Measurements from ENCODE around the gene AGPAT4. TPM values are rescaled to one million over a fixed set of nuclear protein-coding genes. Genes with fewer than 3 reads are reported as not detected.

AGPAT4 gene
- total RNA-seq, 2 experiments from 2014 or later = 2.0 to 2.4 TPM

DNA sequence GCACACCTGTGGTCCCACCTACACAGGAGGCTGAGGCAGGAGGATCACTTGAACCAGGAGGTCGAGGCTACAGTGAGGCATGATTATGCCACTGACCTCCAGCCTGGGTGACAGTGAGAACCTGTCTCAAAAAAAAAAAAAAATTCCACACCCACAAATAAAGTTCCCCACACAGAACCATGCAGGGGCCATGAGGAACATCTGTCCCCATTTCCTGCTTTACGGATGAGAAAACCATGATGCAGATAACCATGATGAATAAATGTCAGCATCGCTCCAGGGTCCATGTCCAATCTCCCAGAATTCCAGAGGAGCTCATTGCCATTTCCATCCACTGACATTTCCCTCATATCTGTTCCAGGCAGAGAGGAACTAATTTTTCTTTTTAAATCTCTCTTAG lies 16.9 kb upstream of the AGPAT4 start:
- POLR2A ChIA-PET = no interaction called here
- CTCF ChIA-PET = no interaction called here

GRCh38 chr6:161284653-161285052 lies 10.8 kb upstream of the AGPAT4 start:
- ChIA-PET POLR2A (no interaction called here), CTCF (no interaction called here)

DNA sequence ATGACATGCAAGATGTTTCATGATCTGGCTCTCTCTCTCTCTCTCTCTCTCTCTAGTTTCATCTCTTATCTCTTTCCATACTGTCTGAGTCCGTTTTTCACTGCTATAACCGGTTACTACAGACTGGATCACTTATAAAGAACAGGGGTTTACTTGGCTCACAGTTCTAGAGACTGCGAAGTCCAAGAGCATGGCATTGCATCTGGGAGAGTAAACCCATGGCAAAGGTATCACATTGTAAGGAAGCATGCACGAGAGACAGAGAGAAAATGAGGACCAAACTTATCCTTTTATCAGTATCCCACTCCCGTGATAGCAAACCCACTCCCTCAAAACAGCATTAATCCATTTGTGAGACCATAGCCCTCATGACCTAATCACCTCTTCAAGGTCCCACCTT lies 7.2 kb upstream of the AGPAT4 start:
- ChIA-PET POLR2A (no interaction called here), CTCF (no interaction called here)

- ChIA-PET CTCF (no interaction called here), POLR2A (no interaction called here)
These were observed 6.0 kb upstream of the AGPAT4 start for GRCh38 chr6:161279677-161280415.

DNA sequence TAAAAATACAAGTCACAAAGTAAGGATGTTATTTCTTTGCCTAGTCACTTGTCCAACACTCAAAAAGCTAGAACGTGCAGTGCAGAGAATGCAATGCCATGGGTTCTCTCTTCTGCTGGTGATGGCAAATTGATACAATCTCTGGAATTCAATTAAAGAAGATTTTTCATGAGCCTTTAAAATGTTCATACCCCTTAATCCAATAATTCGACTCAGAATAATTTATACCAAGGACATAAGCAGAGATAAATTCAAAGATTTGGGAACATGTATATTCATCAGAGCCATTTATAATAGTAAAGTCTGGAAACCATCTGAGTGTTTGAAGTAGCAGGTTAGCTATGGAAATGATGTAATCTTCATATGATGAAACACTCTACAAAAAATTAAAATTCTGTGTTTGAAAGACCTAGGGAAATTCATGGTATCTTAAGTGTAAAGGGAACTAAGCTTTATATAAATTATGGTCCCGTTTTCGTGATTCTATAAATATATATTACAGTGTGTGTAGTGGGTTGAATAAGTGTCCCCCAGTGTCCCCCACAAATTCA lies 2.8 kb upstream of the AGPAT4 start:
- POLR2A ChIA-PET = no interaction called here

DNA sequence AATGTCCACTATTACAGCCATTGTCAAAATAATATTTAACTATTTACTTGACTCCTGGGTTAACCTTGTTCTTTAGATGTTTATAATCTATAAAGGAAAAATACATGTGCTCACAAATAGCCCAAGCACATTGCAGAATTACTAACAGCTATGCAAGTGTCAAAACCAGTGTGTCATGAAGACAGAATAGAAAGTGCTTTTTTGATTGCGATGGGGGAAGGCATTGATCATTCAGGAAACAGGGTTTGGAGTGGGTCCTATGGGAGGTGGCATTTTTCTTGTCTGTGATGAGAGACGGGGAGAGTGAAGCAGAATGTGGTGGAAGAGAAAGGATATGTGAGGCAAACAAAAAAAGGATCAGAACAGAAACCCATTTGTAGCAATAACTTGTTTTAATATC lies 1.0 kb upstream of the AGPAT4 start:
- ChIA-PET CTCF (no interaction called here), POLR2A (no interaction called here)

More for the DNA sequence above, 2.8 kb upstream of the AGPAT4 start:
- CTCF ChIA-PET = no interaction called here

GRCh38 chr6:161274488-161274858 lies 612 bp upstream of the AGPAT4 start:
- ChIA-PET CTCF (no interaction called here), POLR2A (interaction anchor here (0.6 to 0.7 kb wide), 3 partner anchors 12 to 282 kb away, joined by 3 to 4 read pairs (median 3); no protein-coding TSS in a partner anchor)

DNA sequence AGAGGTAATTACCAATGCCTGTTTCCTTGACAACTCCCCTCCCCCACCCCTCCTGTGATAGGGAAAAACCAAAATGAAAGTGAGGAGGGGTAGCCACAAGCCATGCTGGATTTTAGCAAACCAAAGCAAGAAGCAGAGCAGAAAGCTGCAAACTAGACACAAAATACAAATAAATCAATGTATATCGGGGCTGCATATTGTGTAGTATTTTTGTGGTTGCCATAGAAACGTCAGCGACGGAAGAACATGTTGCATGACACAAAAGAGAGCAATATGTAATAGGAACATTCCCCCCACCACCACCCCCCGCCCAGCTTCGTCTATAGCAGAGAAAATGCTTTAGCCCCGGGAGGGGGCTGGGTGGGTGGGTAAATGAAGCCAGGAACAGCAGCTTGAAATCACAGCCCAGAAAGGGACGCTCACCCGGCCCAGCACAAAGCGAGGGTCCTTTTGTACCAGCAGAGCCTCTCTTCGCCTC lies 548 bp downstream of the AGPAT4 start:
- CTCF ChIA-PET = no interaction called here
- POLR2A ChIA-PET = no interaction called here

DNA sequence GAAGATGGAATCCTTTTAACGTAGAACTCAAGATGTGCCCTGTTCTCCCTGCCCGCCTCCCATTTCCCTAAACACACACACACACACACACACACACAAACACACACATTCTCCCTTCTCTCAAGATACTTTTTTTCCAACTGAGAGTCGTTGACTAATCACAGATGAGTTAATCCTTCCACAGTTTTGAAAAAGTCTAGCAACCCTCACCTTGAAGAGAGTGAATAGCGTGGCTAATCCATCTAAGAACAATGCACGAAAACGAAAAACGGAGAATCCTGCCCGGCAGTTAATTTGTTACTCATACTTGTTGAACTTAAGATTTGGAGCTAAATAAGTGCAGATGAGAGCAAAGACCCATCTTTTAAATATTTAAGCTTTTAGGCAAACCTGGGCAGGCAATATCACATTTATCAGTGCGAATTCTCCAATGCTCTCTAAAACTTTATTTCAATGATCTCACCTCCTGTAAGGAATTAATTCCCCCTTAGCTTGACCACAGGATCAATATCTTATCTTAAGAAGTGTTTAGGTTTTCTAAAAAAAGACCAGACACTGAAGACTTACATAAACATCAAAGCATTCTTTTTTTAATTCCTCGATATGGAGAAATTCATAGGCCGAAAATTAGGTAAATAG lies 1.1 kb downstream of the AGPAT4 start:
- ChIA-PET POLR2A (no interaction called here), CTCF (no interaction called here)

GRCh38 chr6:161271343-161272030 lies 2.4 kb downstream of the AGPAT4 start:
- CTCF ChIA-PET = no interaction called here
- POLR2A ChIA-PET = no interaction called here

DNA sequence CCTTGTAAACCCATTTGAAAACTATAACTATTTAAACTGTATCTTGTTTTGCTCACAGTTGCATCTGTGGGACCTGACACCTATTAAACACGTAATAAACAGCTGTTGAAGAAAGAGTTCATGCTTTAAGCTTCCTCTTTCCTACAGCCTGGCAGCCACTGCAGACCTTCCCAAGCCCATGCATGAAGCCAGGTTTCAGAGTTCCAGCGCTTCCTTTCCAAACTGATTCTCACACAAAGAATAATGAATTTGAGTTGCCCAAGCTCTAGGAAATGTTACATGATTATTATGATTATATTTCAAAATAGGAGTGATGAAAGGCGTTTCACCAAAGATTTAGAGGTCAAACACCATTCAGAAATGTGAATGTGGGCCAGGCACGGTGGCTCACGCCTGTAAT lies 3.7 kb downstream of the AGPAT4 start:
- CTCF ChIA-PET = no interaction called here
- POLR2A ChIA-PET = no interaction called here

DNA sequence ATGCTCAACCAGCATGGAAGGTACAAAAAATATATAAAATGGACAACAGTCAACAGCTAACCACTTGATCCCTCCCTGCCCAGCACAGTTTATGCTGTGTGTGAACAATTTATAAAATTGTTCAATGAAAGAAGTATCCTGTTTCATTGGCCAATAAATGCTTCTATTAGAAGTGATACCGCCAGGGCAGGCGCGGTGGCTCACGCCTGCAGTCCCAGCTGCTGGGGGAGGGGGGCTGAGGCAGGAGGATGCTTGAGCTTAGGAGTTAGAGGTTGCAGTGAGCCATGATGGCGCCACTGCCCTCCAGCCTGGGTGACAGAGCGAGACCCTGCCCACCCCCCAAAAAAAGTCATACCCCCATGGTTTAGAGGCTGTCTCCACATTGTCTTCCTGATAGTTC lies 4.6 kb downstream of the AGPAT4 start:
- CTCF ChIA-PET = no interaction called here
- POLR2A ChIA-PET = no interaction called here

DNA sequence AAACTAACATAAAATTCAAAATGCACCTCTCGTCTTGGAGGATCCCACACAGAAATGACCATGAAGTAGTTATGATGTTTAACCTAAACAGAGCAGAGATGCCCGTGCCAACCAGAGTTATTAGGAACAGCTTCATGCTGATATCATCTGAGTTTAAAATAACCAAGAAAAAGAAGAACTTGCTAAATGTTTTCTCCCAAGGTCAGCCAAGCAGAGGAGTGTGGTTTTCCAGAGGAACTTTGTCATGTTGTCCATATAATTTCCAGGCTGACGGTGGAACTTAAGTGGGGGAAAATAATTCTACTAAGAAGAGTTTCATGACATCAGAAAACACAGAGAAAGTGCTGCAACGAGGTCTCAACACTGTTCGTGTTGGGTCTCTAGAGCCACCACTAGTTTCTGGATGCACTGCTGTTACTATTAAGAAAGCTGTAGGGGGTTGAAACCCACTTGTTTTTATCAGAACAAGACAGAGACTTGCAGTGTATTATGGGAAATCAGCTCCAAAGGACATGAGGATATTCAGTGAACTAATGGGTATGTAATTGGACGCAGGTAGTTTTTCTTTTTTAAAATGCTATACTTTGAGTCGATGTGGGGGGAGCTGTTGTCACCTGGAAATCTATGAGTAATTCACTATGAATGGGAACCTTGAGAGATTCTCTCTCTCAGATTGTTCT lies 5.2 kb downstream of the AGPAT4 start:
- POLR2A ChIA-PET = no interaction called here
- CTCF ChIA-PET = no interaction called here

GRCh38 chr6:161266513-161267230 lies 7.2 kb downstream of the AGPAT4 start:
- POLR2A ChIA-PET = no interaction called here

DNA sequence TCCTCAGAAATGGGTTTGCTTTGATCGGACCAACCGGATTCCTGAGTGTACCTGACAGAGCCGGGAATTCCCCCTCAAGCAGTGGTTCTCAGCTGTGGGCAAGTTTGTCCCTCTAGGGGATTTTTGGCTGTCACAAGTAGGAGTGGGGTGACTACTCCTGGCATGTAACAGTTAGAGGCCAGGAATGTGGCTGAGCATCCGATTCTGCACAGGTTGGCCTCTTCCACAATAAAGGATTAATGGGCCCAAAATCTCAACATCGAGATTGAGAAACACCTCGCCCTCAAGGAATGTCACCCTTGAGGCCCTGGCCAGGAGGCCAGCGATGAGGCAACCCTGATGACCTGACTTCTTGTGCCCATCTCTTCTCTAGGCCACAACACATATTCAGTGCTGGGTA lies 7.9 kb downstream of the AGPAT4 start:
- ChIA-PET POLR2A (no interaction called here), CTCF (no interaction called here)

More at GRCh38 chr6:161266513-161267230, 7.2 kb downstream of the AGPAT4 start:
- CTCF ChIA-PET = no interaction called here

GRCh38 chr6:161265554-161265953 lies 8.3 kb downstream of the AGPAT4 start:
- CTCF ChIA-PET = no interaction called here

DNA sequence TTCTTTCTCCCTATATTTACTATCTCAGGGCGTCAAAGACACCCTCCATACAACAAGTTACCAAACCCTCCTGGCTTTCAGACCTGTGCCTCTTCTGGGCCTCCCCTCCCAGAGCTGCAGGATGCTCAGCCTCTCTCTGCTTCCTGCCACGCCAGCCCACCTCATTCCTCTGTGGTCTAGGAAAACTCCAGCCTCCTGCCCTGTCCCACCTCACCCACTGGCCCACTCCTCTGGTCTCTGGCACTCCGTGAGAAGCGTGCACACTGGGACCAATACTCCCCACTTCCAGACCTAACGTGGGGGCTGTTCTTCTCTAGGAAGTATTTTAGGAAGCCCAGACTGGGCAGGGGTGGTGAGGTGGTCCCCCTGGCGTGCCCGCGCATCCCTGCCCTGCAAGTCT lies 9.7 kb downstream of the AGPAT4 start:
- CTCF ChIA-PET = no interaction called here
- POLR2A ChIA-PET = no interaction called here

More at GRCh38 chr6:161265554-161265953, 8.3 kb downstream of the AGPAT4 start:
- POLR2A ChIA-PET = no interaction called here

DNA sequence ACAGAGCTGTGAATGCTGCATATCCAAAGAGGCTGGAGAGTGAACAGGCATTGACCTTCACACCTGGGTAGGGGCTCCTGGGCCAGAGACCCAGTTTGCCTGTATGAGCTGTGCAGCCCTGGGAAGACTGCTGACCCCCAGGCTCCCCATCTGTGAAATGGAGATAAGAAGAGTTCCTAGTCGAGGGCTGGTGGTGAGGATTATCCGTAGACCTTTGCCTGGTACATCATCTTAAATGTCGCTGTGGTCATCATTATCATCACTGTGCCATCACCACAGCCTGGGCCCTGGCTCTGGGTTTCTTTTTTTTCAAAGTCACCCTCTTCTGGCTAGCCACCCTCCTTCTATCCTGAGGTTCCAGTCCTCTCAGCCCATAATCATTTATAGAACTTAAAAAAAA lies 12.0 kb downstream of the AGPAT4 start:
- CTCF ChIA-PET = no interaction called here

GRCh38 chr6:161261325-161261724 lies 12.5 kb downstream of the AGPAT4 start:
- ChIA-PET CTCF (no interaction called here), POLR2A (interaction anchor here (0.6 kb wide), 1 partner anchor 204 kb away, joined by 3 read pairs; no protein-coding TSS in a partner anchor)

More for the DNA sequence above, 12.0 kb downstream of the AGPAT4 start:
- POLR2A ChIA-PET = interaction anchor here (0.6 to 1.0 kb wide), 2 partner anchors 12 to 204 kb away, joined by 3 read pairs; partner anchors contain the start of gene AGPAT4

DNA sequence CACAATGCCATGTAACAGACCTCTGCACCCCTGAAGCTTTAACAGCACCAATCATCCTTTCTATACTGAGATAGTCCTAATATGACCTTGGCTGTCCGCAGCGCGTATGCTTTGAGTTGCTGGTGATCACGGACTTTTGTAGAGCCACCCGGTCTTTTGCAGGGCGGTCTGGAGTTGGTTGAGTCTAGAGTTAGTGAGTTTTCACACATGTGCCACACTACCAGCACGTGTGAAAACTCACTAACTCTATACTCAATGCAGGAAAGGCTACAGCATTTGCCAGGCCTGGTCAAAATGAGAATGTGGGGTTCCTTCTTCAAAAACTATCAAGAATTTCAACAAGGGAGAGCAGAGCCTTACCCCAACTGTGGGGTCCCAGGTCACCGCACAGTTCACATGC lies 14.6 kb downstream of the AGPAT4 start:
- POLR2A ChIA-PET = no interaction called here
- CTCF ChIA-PET = no interaction called here

Data from activated CD8-positive, alpha-beta memory T cell treated with anti-CD3 and anti-CD28 coated beads for 36 hours (primary cell).